GM18909 (cell line): ENCODE results near the gene NELFCD.

ENCODE experiments used
- ATAC-seq: cut with Tn5 transposase; IDR thresholded peaks from one replicate; pipeline ENCODE4 v1.9.1; 2021; ENCODE audit warnings: mild to moderate bottlenecking; ENCODE audit not compliant: unreplicated experiment, poor library complexity

NELFCD gene

DNA sequence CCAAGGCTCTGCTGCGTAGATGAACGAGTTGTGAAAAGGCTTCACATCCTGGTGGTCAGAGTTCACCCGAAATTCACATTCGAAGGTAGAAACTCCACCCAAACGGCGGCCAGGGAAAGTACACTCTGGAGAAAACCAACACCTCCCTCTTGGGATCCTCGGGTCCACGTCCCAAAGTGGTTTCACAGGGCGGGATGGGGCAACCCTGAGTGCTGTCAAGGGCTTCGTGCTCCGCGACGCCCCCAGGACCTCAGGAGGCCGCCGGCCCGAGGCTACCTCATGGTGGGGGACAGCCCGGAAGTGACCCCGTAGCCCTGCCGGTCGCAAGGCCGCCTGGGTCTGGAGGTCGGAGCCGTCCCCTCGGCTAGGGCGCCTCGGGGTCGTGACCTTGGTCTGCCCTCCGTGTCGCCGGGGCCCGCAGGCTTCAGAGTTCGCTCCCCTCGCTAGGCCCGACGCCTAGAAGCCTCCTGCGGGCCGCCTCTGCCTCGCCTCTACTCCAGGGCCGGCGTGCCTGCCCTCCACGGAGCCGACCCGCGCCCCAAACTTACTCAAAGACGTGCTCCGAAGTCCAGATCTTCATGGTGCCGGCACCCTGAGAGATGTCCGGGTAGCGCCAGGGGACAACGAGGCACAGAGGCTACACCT lies 61.2 kb downstream of the NELFCD start, which contains the start of gene PRELID3B:
Gene PRELID3B (minus strand): TSS at position 636 of the 645 bp plus-strand sequence. CDS start 56 bp downstream, at position 580.
- peak; percentile 34 for ATAC-seq

DNA sequence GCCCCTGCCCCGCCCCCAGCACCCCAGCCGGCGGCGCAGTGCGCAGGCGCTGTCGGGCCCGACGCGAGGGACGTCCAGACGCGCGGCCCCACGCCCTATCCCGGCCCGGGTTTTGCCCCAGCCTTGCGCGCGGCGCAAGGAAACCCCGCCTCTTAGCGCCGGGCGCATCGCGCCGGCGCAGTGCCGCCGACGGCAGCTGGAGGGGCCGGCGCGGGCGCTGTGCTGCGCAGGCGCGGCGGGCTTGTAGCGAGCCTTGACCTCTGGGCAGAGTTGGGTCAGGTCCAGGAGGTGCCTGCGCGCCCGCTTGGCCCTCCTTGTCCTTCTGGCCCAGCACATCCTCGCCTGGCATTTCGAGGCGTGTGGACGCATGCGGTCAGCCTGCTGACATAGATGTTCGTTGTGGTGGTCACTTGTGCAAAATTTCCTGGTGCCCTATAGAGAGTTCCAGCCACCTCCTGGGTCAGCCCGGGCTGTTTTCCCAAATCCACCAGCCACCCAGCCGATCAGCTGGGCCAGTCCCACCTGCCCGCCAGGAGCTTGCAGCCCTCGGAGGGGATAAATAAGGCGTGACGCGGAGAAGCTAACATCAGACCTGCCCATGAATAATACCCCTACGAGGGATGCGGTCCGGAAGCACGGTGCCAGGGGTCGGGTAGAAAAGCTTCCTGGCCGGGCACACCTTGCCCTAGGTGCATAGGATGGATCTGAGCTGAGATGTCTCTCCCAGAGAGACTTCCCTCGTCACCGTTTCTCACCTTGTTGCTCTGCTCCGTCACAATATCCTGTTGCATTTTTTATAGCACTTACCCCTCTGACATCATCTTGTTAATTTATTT lies 62.0 kb downstream of the NELFCD start:
- ATAC-seq, result peak; percentile 93

DNA sequence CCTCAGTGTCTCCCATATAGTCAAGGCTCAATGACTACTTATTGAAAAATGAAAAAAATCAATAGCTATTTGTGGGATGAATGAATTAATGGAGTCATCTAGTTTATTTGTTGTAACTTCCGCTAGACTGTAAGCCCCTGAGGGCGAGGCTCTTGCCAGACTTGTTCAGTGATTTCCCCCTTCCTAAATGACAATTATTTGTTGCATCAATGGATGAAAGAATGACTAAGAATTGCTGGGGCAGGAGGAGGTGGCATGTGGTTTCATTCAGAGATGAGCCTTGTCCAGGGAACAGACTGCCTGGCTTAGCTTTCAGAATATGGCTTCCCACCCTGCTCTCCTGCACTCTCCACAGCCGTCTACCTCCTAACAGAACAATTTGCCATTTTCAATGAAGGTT lies 62.6 kb downstream of the NELFCD start:
- no peak for ATAC-seq

DNA sequence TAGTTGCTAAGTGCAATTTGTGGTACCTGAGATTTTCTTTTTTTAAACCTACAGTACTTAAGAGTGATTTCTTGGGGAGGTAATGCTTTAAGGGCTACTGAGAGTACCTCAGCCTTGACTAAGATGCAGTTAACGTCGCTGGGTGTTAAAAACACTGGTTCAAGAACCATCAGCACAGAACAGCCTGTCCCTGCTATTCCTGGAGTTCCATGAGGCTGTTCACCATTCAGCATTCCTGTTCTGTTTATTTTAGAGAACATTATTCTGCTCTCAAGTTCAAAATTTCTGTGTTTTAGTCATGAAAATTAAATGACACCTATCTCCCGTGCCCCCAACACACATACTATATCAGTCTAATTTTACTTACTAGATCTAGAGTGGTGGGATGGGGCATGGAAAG lies 63.2 kb downstream of the NELFCD start:
- no peak for ATAC-seq
